Stimulated activated CD4-positive, alpha-beta T cell treated with anti-CD3 and anti-CD28 coated beads, Interleukin-15, amount 100 ng/mL, for 48 hours (primary cell): ENCODE results near the gene THRB.
"Not testable (repeated sequence)": the region's sequence is repeated elsewhere in the genome, so short reads cannot be mapped to it uniquely, and the experiment has no call there.

Source experiments
- DNase-seq, 2 donors: peaks; one replicate each; pipeline ENCODE4 v3.0.0-alpha.2; 2020; ENCODE audit warnings: low read depth in 2 of 2

THRB gene

GRCh38 chr3:24405057-24405456 lies 89.6 kb downstream of the THRB start:
- no peak for DNase-seq

GRCh38 chr3:24401811-24402185 lies 92.9 kb downstream of the THRB start:
- DNase-seq, result no peak

GRCh38 chr3:24401090-24401810 lies 93.4 kb downstream of the THRB start:
- DNase-seq, result no peak

DNA sequence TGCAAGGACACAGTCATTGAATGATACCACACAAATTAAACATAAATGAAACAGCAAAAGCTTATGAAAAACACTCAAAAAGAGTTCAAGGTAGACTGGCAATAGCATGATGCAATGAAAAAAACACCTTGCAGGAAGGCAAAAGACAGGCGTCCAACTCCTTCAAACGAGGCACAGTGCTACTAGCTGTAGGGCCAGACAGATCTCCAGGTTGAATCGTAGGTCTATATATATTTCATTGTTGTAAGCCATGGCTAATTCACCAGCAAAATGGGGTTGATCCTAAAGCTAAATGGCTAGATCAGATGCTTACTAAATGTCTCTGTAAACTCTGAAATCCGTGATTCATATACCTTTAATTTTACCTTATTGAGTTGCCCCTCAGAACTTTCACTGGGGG lies 94.2 kb downstream of the THRB start:
- no peak for DNase-seq

GRCh38 chr3:24400015-24400414 lies 94.6 kb downstream of the THRB start:
- DNase-seq, result no peak

GRCh38 chr3:24399614-24400013 lies 95.0 kb downstream of the THRB start:
- no peak for DNase-seq

DNA sequence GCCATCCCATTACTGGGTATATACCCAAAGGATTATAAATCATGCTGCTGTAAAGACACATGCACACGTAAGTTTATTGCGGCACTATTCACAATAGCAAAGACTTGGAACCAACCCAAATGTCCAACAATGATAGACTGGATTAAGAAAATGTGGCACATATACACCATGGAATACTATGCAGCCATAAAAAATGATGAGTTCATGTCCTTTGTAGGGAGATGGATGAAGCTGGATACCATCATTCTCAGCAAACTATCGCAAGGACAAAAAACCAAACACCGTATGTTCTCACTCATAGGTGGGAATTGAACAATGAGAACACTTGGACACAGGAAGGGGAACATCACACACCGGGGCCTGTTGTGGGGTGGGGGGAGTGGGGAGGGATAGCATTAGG lies 95.9 kb downstream of the THRB start:
- not testable (repeated sequence) for DNase-seq

GRCh38 chr3:24396338-24396737 lies 98.3 kb downstream of the THRB start:
- DNase-seq, result no peak

DNA sequence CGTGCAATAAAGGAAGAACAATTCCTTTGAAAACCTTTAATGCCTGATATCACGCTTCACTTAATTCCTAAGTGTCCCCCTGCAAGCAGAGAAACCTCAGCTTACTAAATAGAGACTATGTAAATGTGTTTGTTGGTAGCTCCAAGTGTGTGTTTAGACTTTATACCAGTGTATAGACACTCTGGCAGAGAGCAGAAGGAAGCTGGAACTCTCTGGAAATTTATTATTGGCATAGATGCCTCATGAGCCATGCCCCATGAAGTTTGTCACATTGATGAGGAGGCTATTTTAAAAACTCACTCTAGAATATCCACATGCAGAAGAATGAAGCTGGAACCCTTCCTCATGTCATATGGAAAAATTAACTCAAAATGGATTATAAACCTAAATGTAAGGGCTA lies 99.9 kb downstream of the THRB start:
- no peak for DNase-seq

DNA sequence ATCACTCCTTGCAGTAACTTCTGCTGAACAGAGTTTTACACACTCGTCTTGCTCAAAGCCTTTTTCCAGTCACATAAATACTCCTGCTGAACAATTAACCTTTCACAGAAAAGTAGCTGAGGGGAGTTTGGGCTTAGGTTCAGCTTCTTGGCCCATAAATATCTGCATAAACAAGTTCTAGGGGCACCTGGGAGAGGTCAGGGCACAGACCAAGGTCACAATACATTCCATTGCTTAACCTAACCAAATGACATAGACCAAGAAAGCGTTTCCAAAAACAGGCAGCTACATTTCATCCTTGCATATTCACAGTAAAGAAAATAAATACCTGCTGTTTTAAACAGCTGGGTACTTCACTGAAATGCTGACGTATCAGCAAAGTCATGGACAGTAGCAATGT lies 101.3 kb downstream of the THRB start:
- no peak for DNase-seq

DNA sequence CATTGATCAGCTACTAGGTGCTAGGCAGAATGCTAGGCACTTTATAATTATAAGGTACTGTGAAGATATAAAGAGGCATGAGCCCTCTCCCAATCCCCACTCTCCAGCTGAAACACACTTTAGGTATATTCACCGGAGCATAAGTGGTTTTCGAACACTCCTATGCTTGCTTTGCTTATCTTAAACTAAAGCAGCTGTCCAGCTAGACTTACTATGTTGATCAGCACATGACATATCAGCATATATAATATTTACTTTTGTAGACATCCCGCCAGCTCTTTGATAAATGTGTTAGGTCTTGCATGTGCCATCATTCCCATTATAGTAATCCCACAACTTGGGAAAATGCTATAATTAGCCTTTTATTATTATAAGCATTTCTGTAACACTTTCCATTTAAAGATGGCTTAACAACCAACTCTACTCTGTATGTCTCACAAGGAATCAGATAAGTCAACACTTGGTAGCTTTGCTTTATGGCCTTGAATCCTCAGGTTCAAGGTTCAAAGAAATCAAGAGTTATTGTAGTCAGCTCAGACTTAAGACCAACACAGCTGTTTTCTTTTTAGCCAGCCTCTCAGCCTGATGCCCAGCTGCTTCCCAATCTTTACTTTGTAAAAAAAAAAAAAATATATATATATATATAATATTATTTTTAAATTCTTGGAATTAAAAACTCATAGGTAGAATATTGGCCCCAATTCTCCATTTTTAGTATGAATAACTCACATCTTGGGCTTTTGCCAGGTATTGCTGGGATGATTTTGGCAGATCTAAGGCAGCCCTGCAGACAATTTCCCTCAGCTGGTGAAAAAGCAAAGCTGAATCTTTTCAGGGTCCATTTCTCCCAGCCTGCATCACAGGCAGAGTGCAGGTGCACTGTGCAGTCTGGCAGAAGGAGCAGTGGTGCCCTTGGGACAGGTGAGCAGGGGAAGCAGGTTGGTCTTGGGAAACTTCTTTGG lies 104.2 kb downstream of the THRB start:
- no peak for DNase-seq

- no peak for DNase-seq
These were observed 105.3 kb downstream of the THRB start for GRCh38 chr3:24389108-24390090.

DNA sequence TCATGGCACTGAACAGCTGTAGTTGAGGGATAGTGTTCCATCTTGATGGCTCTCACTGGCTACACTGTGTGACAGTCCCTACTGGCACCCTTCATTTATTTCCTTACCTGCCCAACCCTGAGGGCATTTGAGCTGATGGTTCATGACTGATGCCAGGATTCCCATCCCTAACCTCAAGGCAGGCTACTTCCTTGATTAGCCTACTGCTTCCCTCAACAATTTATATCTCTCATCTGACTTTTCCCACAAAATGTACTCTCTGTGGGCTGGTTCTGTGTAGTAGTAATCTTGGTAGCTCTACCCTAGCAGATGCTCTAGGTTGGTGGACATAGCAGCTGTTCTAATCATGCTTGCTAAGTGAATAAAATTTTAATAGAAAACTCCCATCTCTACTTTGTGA lies 106.0 kb downstream of the THRB start:
- DNase-seq, result no peak

GRCh38 chr3:24388159-24388558 lies 106.5 kb downstream of the THRB start:
- no peak for DNase-seq

- no peak for DNase-seq
These were observed 107.2 kb downstream of the THRB start for GRCh38 chr3:24387493-24387892.

GRCh38 chr3:24387000-24387399 lies 107.7 kb downstream of the THRB start:
- no peak for DNase-seq

DNA sequence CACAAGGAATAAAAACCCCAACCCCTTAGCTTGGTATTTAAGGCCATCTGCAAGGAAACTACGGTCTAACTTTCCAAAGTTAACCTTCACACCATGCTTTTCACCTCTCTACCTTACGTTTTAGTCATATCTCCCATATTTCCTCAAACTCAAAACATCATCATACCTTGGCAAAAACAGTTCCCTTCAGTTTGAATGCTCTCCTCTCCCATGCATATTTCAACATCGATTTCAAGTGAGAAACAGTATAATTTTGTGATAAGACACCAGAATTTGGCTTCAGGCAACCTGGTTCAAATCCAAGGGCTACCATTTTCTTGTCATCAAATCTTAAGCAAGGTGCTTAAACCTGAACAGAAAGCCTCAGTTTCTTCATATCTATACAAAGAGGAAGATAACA lies 108.2 kb downstream of the THRB start:
- no peak for DNase-seq

GRCh38 chr3:24385012-24385615 lies 109.5 kb downstream of the THRB start:
- no peak for DNase-seq

DNA sequence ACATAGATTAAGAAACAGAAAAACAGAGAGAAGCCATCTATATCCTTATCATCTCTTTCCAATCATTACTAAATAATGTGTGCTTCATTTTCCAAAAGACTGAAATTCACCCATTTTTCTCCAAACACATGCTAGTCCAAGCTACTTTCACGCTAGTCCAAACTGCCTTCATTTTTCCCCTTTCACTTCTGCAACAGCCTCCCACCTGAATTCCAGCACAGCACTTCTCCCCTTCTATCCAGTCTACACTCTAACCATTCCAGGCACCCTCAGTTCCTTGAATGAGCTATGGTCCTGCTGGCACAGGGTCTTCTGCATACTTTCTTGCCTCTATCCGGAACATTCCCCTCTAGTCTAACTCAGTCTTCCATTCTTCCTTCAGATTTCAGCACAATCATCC lies 112.0 kb downstream of the THRB start:
- DNase-seq, result no peak

GRCh38 chr3:24379936-24380335 lies 114.7 kb downstream of the THRB start:
- DNase-seq, result no peak

DNA sequence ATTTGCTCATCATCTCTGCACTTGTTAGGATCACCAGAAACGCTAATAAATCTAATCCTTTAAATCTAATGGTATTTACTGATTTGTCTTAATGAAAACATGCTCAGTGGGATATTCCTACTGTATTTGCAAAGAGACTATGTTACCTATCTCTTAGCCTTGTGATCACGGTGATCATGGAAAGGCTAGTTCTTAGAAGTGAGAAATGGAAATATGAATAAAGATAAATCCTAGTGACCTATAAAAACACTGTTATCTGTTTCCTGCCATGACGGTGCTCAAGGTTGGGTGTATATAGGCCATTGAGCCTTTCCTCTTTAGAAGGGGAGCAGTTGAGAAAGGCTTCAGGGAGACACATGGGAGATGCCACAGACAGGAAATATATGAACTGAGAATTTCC lies 116.3 kb downstream of the THRB start:
- no peak for DNase-seq
